Loucy (cell line): ENCODE results near the gene NUP50.

ENCODE experiments used
- EZH2phosphoT487 ChIP-seq: fragments of 200-600 bp; IDR thresholded peaks from 2 replicates; pipeline ENCODE4 v1.6.1; 2018; ENCODE audit warnings: antibody characterized with exemption, mild to moderate bottlenecking, moderate library complexity, borderline replicate concordance
- TF ChIP-seq, protein P1 (sequence below): fragments of 200-600 bp; sonication (generic); conservative IDR thresholded peaks from 2 replicates; pipeline ENCODE4 v1.5.1; 2014; ENCODE audit warnings: mild to moderate bottlenecking, antibody characterized with exemption, low read length

DNA sequence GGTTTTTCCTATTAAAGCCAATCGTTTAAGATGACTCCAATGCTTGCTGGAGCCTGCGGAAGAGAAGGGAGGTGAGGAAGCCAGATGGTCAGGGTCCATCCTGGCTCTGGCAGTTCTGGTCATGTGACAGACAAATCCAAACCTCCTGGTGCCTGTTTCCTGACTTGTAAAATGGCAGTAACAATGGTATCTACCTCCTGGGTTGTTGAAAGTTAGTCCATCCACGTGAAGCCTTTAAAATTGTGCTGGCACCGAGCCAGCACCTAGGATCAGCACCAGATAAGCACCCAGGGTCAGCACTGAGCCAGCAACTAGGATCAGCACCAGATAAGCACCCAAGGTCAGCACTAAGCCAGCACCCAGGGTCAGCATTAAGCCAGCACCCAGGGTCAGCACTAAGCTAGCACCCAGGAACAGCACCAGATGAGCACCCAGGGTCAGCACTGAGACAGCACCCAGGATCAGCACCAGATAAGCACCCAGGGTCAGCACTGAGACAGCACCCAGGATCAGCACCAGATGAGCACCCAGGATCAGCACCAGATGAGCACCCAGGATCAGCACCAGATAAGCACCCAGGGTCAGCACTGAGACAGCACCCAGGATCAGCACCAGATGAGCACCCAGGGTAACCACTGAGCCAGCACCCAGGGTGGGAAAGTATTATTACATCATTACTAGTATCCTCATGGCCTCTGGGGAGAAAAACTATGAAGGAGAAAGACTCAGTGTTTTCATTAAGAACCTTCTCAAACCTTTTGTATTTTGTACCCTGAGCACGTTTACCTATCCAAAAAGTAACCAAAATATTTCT is 59.8 kb downstream of the NUP50 start:
- TF ChIP-seq, protein P1, sequence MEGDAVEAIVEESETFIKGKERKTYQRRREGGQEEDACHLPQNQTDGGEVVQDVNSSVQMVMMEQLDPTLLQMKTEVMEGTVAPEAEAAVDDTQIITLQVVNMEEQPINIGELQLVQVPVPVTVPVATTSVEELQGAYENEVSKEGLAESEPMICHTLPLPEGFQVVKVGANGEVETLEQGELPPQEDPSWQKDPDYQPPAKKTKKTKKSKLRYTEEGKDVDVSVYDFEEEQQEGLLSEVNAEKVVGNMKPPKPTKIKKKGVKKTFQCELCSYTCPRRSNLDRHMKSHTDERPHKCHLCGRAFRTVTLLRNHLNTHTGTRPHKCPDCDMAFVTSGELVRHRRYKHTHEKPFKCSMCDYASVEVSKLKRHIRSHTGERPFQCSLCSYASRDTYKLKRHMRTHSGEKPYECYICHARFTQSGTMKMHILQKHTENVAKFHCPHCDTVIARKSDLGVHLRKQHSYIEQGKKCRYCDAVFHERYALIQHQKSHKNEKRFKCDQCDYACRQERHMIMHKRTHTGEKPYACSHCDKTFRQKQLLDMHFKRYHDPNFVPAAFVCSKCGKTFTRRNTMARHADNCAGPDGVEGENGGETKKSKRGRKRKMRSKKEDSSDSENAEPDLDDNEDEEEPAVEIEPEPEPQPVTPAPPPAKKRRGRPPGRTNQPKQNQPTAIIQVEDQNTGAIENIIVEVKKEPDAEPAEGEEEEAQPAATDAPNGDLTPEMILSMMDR: no peak
- TF ChIP-seq EZH2phosphoT487: no peak
